GM12878 (cell line): ENCODE results near the gene DAB2. TPM values are rescaled to one million over a fixed set of nuclear protein-coding genes. Genes with fewer than 3 reads are reported as not detected.

ENCODE experiments used
- ATAC-seq: fragments of 200-7000 bp; cut with Tn5 transposase; 3 replicates; pipeline ENCODE4 v1.9.1; 2020; ENCODE audit warnings: mild to moderate bottlenecking, moderate library complexity
- BruUV-seq: library from RNA; stranded (reverse); fragments of 400-500 nt; replicated peaks from 2 replicates; lab custom pipeline; 2021; lab: Mats Ljungman, UMichigan
- CTCF ChIA-PET: fragments of 300-600 bp; sonication (Branson Sonifier 250); formaldehyde crosslinking; extraction: SDS; loops from one replicate; lab custom pipeline; 2021; ENCODE audit warnings: inconsistent platforms; lab: Yijun Ruan, JAX
- POLR2A ChIA-PET: fragments of 350-600 bp; formaldehyde crosslinking; extraction: SDS; loops from one replicate; lab custom pipeline; 2021; ENCODE audit warnings: inconsistent platforms; lab: Charles Lee
- RAD21 ChIA-PET: fragments of 300-600 bp; sonication (Branson Sonifier 250); formaldehyde crosslinking; loops from one replicate; lab custom pipeline; 2023; ENCODE audit warnings: antibody characterized with exemption; ENCODE audit not compliant: unreplicated experiment; lab: Charles Lee
- SMC1A ChIA-PET: fragments of 300-600 bp; sonication (Branson Sonifier 250); formaldehyde crosslinking; loops from one replicate; lab custom pipeline; 2023; ENCODE audit not compliant: unreplicated experiment, uncharacterized antibody; lab: Charles Lee
- DNase-seq: peaks from one replicate; pipeline ENCODE4 v3.0.0-alpha.2; 2011; ENCODE audit warnings: low read depth, low spot score
- FAIRE-seq: peaks from 3 replicates; lab custom pipeline; 2011; peaks lifted over from hg19 to GRCh38; lab: Jason Lieb, UNC
- H2AFZ ChIP-seq: 2 replicates; pipeline ENCODE4 v1.6.0; 2011; ENCODE audit warnings: low read depth, low read length, control low read depth; ENCODE audit not compliant: control insufficient read depth
- H3K27ac ChIP-seq: 2 replicates; pipeline ENCODE4 v1.5.1; 2011; ENCODE audit warnings: control low read depth; ENCODE audit not compliant: control insufficient read depth, insufficient read depth
- H3K27me3 ChIP-seq, 2 experiments: replicated peaks in 1 of 2; 2 replicates each; pipeline versions ENCODE4 v1.6.0 to v1.6.1; 2011; ENCODE audit warnings: low read length in 1 of 2; ENCODE audit not compliant: control insufficient read depth in 2 of 2, insufficient read depth in 2 of 2
- H3K36me3 ChIP-seq, 2 experiments: 2 replicates each; pipeline ENCODE4 v1.5.1; 2011; ENCODE audit warnings: low read length in 1 of 2; ENCODE audit not compliant: control insufficient read depth in 2 of 2, insufficient read depth in 2 of 2
- H3K4me1 ChIP-seq: 2 replicates; pipeline ENCODE4 v1.6.1; 2011; ENCODE audit warnings: mild to moderate bottlenecking, low read length, moderate library complexity, mixed read lengths; ENCODE audit not compliant: control insufficient read depth, insufficient read depth
- H3K4me2 ChIP-seq: 2 replicates; pipeline ENCODE4 v1.6.0; 2011; ENCODE audit warnings: control low read depth; ENCODE audit not compliant: control insufficient read depth, insufficient read depth
- H3K4me3 ChIP-seq: fragments of 200-600 bp; sonication (generic); 2 replicates; pipeline ENCODE4 v1.5.1; 2016
- H3K79me2 ChIP-seq: 2 replicates; pipeline ENCODE4 v1.6.0; 2011; ENCODE audit warnings: low read length; ENCODE audit not compliant: control insufficient read depth, insufficient read depth
- H3K9ac ChIP-seq: 2 replicates; pipeline ENCODE4 v1.8.0; 2011; ENCODE audit warnings: low read length, control low read depth, mixed read lengths; ENCODE audit not compliant: control insufficient read depth, insufficient read depth
- H3K9me3 ChIP-seq: replicated peaks from 3 replicates; pipeline ENCODE4 v1.5.1; 2011; ENCODE audit warnings: mild to moderate bottlenecking, low read length; ENCODE audit not compliant: control insufficient read depth, insufficient read depth
- H4K20me1 ChIP-seq: 2 replicates; pipeline ENCODE4 v1.6.0; 2011; ENCODE audit not compliant: control insufficient read depth, insufficient read depth
- ATF7 ChIP-seq: fragments of 450-650 bp; IDR thresholded peaks from 2 replicates; pipeline ENCODE4 v1.6.1; 2016; ENCODE audit warnings: low read depth, mild to moderate bottlenecking
- BMI1 ChIP-seq: fragments of 450-650 bp; IDR thresholded peaks from 2 replicates; pipeline ENCODE4 v1.6.1; 2016; ENCODE audit warnings: mild to moderate bottlenecking, moderate library complexity, borderline replicate concordance
- CEBPB ChIP-seq, 2 experiments: fragments of 150-350 bp in 1 of 2; IDR thresholded peaks; 2 replicates each; pipeline ENCODE4 v1.6.1; 2012 to 2014; ENCODE audit warnings: low read depth in 2 of 2, low read length in 2 of 2, borderline replicate concordance in 1 of 2, inconsistent platforms in 1 of 2
- CREB1 ChIP-seq: IDR thresholded peaks from 2 replicates; pipeline ENCODE4 v1.6.1; 2012; ENCODE audit warnings: low read depth, mild to moderate bottlenecking, inconsistent platforms
- HSF1 ChIP-seq: fragments of 150-350 bp; IDR thresholded peaks from 2 replicates; pipeline ENCODE4 v1.6.1; 2014; ENCODE audit warnings: mild to moderate bottlenecking, low read depth, low read length
- IRF4 ChIP-seq: IDR thresholded peaks from 2 replicates; pipeline ENCODE4 v1.6.1; 2011; ENCODE audit warnings: low read depth, low read length
- LARP7 ChIP-seq: fragments of 450-650 bp; IDR thresholded peaks from 2 replicates; pipeline ENCODE4 v1.6.1; 2017; ENCODE audit warnings: mild to moderate bottlenecking
- PKNOX1 ChIP-seq: fragments of 450-650 bp; IDR thresholded peaks from 2 replicates; pipeline ENCODE4 v1.6.1; 2016; ENCODE audit warnings: mild to moderate bottlenecking
- SKIL ChIP-seq: fragments of 450-650 bp; IDR thresholded peaks from 2 replicates; pipeline ENCODE4 v1.6.1; 2017; ENCODE audit warnings: mild to moderate bottlenecking, low read depth, inconsistent platforms; ENCODE audit not compliant: poor library complexity, severe bottlenecking
- SUZ12 ChIP-seq: fragments of 200-600 bp; sonication (generic); IDR thresholded peaks from one replicate; pipeline ENCODE4 v1.6.1; 2018; ENCODE audit warnings: antibody characterized with exemption, mild to moderate bottlenecking; ENCODE audit not compliant: unreplicated experiment
- YBX1 ChIP-seq: fragments of 450-650 bp; IDR thresholded peaks from 2 replicates; pipeline ENCODE4 v1.6.1; 2016; ENCODE audit warnings: antibody characterized with exemption
- ZBED1 ChIP-seq: IDR thresholded peaks from 2 replicates; pipeline ENCODE4 v1.6.1; 2016; ENCODE audit warnings: borderline replicate concordance
- ZSCAN29 ChIP-seq: fragments of 450-650 bp; IDR thresholded peaks from 2 replicates; pipeline ENCODE4 v1.6.1; 2017; ENCODE audit warnings: mild to moderate bottlenecking, moderate library complexity
- ZZZ3 ChIP-seq: IDR thresholded peaks from 2 replicates; pipeline ENCODE4 v1.6.1; 2011; ENCODE audit warnings: low read depth; ENCODE audit not compliant: control insufficient read depth, insufficient read length
- WGBS: methylation state at CpG from one replicate; pipeline ENCODE4 v1.1.6; 2016; ENCODE audit warnings: low lambda C conversion rate; ENCODE audit not compliant: insufficient replicate concordance, insufficient coverage; ENCODE audit errors: missing lambda C conversion rate; 5-methylcytosine and 5-hydroxymethylcytosine counted together
- in situ Hi-C: fragments of 300-500 bp; cut with MboI; formaldehyde crosslinking; loops from 9 replicates; pipeline ENCODE4 v1.14.3; 2018; ENCODE audit warnings: mixed read lengths
- intact Hi-C: fragments of 100-400 bp; cut with micrococcal nuclease; formaldehyde crosslinking; loops from one replicate; pipeline ENCODE4 v1.14.2; 2022; ENCODE audit not compliant: unreplicated experiment
- polyA plus RNA-seq, 11 experiments: library from polyadenylated mRNA; depleted of rRNA in 4 of 11; unstranded in 6 of 11; stranded (reverse) in 5 of 11; fragments of >200 nt; fragmentation: Nextera tagmentation in 4 of 11; fragmentation: Illumina TruSeq in 1 of 11; extraction: Ambion mirVana in 4 of 11; extraction: Trizol in 1 of 11; gene quantifications; 1 replicate in 1 of 11; 2 replicates in 10 of 11; pipeline versions ENCODE4 v1.2.1 to v1.2.3, GENCODE V29; 2011 to 2016; ENCODE audit warnings: inconsistent platforms in 2 of 11, missing spikeins in 2 of 11, low read depth in 1 of 11
- total RNA-seq, 4 experiments: library from RNA; depleted of rRNA in 3 of 4; stranded (reverse); fragments of >200 nt in 3 of 4; fragmentation: Illumina TruSeq in 1 of 4; extraction: Trizol in 1 of 4; gene quantifications; 2 replicates each; pipeline versions ENCODE4 v1.2.1 to v1.2.3, GENCODE V29; 2013 to 2021

Gene DAB2
- total and polyA plus RNA-seq, 10 of the 15 experiments (the other 5 are each of a cell fraction or from before 2014, with no cell fraction given): 0.05 to 0.23 (median 0.11) TPM; not detected in 7

GRCh38 chr5:39449591-39449990 lies 24.8 kb upstream of the DAB2 start:
- ATAC-seq: no peak
- Histone ChIP-seq H3K9me3 (no peaks in the 10 kb centered on the region), H3K9ac (no peak overlapping the region), H2AFZ (no peak overlapping the region), H3K4me2 (no peak overlapping the region), H3K79me2 (no peaks in the 10 kb centered on the region), H3K4me3 (no peak overlapping the region), H3K27me3 (no peaks in the 10 kb centered on the region), H3K27ac (no peak overlapping the region), H3K4me1 (no peaks in the 10 kb centered on the region), H3K36me3 (no peaks in the 10 kb centered on the region), H4K20me1 (no peaks in the 10 kb centered on the region)
- intact Hi-C loops: no loop called here
- DNase-seq: no peak
- FAIRE-seq: no peak
- CTCF ChIA-PET: no interaction called here
- no peak for TF ChIP-seq CREB1
- no peak for TF ChIP-seq PKNOX1
- TF ChIP-seq SKIL: no peak
- no peak for TF ChIP-seq ZSCAN29
- no peak for TF ChIP-seq LARP7
- TF ChIP-seq BMI1: no peak
- TF ChIP-seq ATF7: no peak
- TF ChIP-seq ZZZ3: no peak
- TF ChIP-seq IRF4: no peak
- TF ChIP-seq SUZ12: no peak
- no peak for TF ChIP-seq CEBPB (IDR thresholded peaks at IDR 0.05; ENCODE audit: borderline replicate concordance in 1 of 2, low read depth in 2 of 2, low read length in 2 of 2)
- TF ChIP-seq ZBED1: no peak
- TF ChIP-seq HSF1: no peak
- no peak for TF ChIP-seq YBX1
- in situ Hi-C loops: no loop called here
- POLR2A ChIA-PET: no interaction called here
- SMC1A ChIA-PET: no interaction called here
- WGBS: 14% methylated on average over 3 of the region's 3 CpGs
- BruUV-seq: no TSS peak
- RAD21 ChIA-PET: no interaction called here
